GM23338 (cell line): ENCODE results near the gene NGB. TPM values are rescaled to one million over a fixed set of nuclear protein-coding genes. Genes with fewer than 3 reads are reported as not detected.

Source experiments
- ATAC-seq: fragments of 200-7000 bp; cut with Tn5 transposase; 3 replicates; pipeline ENCODE4 v1.9.1; 2020
- DNase-seq: peaks from one replicate; pipeline ENCODE4 v3.0.0-alpha.2; 2015; ENCODE audit warnings: low spot score
- H2AFZ ChIP-seq: fragments of 200-600 bp; sonication (generic); 2 replicates; pipeline ENCODE4 v1.8.0; 2016; ENCODE audit warnings: antibody characterized with exemption, mild to moderate bottlenecking, moderate library complexity
- H3F3A ChIP-seq: fragments of 200-600 bp; sonication (generic); replicated peaks from 2 replicates; pipeline ENCODE4 v1.8.0; 2017; ENCODE audit warnings: antibody characterized with exemption, mixed run types, low read depth
- H3K27ac ChIP-seq: fragments of 200-600 bp; sonication (generic); 2 replicates; pipeline ENCODE4 v1.6.1; 2016; ENCODE audit warnings: low read depth
- H3K27me3 ChIP-seq: fragments of 200-600 bp; sonication (generic); 2 replicates; pipeline ENCODE4 v1.8.0; 2016; ENCODE audit warnings: mild to moderate bottlenecking, mixed run types, moderate library complexity; ENCODE audit not compliant: insufficient read depth
- H3K36me3 ChIP-seq: fragments of 200-600 bp; sonication (generic); 2 replicates; pipeline ENCODE4 v1.8.0; 2016; ENCODE audit warnings: mild to moderate bottlenecking; ENCODE audit not compliant: insufficient read depth
- H3K4me1 ChIP-seq: fragments of 200-600 bp; sonication (generic); 2 replicates; pipeline ENCODE4 v1.8.0; 2016; ENCODE audit warnings: mild to moderate bottlenecking, moderate library complexity; ENCODE audit not compliant: insufficient read depth
- H3K4me2 ChIP-seq: fragments of 200-600 bp; sonication (generic); 2 replicates; pipeline ENCODE4 v1.7.1; 2017; ENCODE audit warnings: mixed run types
- H3K4me3 ChIP-seq: fragments of 200-600 bp; sonication (generic); 2 replicates; pipeline ENCODE4 v1.6.1; 2016; ENCODE audit warnings: mixed run types
- H3K79me2 ChIP-seq: fragments of 200-600 bp; sonication (generic); replicated peaks from 2 replicates; pipeline ENCODE4 v1.8.0; 2017; ENCODE audit warnings: mild to moderate bottlenecking; ENCODE audit not compliant: insufficient read depth
- H3K9me2 ChIP-seq: fragments of 200-600 bp; sonication (generic); 2 replicates; pipeline ENCODE4 v1.8.0; 2017; ENCODE audit not compliant: insufficient read depth
- H4K20me1 ChIP-seq: fragments of 200-600 bp; sonication (generic); replicated peaks from 2 replicates; pipeline ENCODE4 v1.8.0; 2017; ENCODE audit warnings: mild to moderate bottlenecking; ENCODE audit not compliant: insufficient read depth
- H3K27ac Mint-ChIP-seq: 2 replicates; pipeline ENCODE4 v1.8.0; 2020; ENCODE audit warnings: inconsistent platforms, mild to moderate bottlenecking, moderate library complexity, mixed read lengths
- H3K27me3 Mint-ChIP-seq: 3 replicates; pipeline ENCODE4 v1.8.0; 2022; ENCODE audit warnings: low read depth, mild to moderate bottlenecking, moderate library complexity, mixed read lengths, inconsistent platforms; ENCODE audit not compliant: insufficient read depth, poor library complexity
- H3K36me3 Mint-ChIP-seq: 3 replicates; pipeline ENCODE4 v1.8.0; 2021; ENCODE audit warnings: low read depth, mild to moderate bottlenecking, inconsistent platforms, moderate library complexity, mixed read lengths
- H3K4me1 Mint-ChIP-seq: 3 replicates; pipeline ENCODE4 v1.8.0; 2020; ENCODE audit warnings: mild to moderate bottlenecking, inconsistent platforms, mixed read lengths
- H3K4me3 Mint-ChIP-seq: 3 replicates; pipeline ENCODE4 v1.8.0; 2021; ENCODE audit warnings: moderate library complexity, mild to moderate bottlenecking, inconsistent platforms, mixed read lengths
- H3K9me3 Mint-ChIP-seq: 3 replicates; pipeline ENCODE4 v1.8.0; 2020; ENCODE audit warnings: moderate library complexity, mild to moderate bottlenecking, inconsistent platforms, mixed read lengths
- EZH2 ChIP-seq: fragments of 200-600 bp; sonication (generic); IDR thresholded peaks from one replicate; pipeline ENCODE4 v1.8.0; 2017; ENCODE audit warnings: antibody characterized with exemption, mild to moderate bottlenecking, low read depth; ENCODE audit not compliant: unreplicated experiment
- POLR2AphosphoS5 ChIP-seq: IDR thresholded peaks from 2 replicates; pipeline ENCODE4 v1.6.1; 2016; ENCODE audit warnings: antibody characterized with exemption, low read depth
- polyA plus RNA-seq: library from polyadenylated mRNA; unstranded; fragments of >200 nt; fragmentation: Nextera tagmentation; extraction: Ambion mirVana; gene quantifications from 2 replicates; pipeline ENCODE4 v1.2.1, GENCODE V29; 2016
- total RNA-seq: library from RNA; depleted of rRNA; stranded (reverse); fragments of >200 nt; shearing (Covaris generic); gene quantifications from 2 replicates; pipeline ENCODE4 v1.2.3, GENCODE V29; 2014
- TF ChIP-seq, protein P1 (sequence below), 2 experiments: fragments of 200-600 bp in 1 of 2; sonication (generic) in 1 of 2; conservative IDR thresholded peaks; 2 replicates each; pipeline versions ENCODE4 v1.5.1 to v1.6.1; 2016 to 2017; ENCODE audit warnings: antibody characterized with exemption in 2 of 2, low read depth in 2 of 2, mild to moderate bottlenecking in 2 of 2, moderate library complexity in 1 of 2
- TF ChIP-seq, protein P2 (sequence below): IDR thresholded peaks from 2 replicates; pipeline ENCODE4 v1.6.1; 2016; ENCODE audit warnings: antibody characterized with exemption

NGB gene
- total and polyA plus RNA-seq, 2 experiments from 2014 or later, result 0.21 to 1.0 TPM

DNA sequence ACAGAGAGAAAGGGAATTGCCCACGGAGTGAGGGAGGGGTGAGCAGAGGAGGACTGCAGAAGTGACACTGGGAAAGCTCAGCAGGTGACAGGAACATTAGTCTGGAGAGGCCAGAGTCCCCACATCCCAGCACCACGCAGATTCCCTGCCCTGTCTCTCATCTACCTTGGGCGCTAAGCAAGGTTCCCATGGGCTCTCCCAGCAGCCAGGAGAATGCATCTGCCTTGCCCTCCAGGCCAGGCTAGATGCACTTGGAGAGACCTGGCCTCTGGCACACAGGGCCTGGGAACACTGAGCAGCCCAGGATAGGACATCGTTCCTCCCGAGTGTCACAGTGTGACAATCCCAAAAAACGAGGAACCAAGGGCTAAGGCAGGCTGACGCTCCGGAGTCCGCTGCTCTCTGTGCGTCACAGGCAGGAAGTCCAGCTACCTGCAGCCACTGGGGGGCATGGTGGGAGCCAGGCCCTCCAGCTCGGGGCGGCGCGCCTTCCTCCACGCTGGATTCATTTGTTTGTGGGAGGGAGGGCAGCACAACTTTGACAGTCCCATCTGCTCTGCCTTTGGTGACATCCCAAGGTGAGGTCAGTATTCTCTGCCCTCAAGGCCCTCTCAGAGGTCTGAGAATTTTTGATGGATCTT lies 5.4 kb upstream of the NGB start:
- no peak overlapping the region for H3K4me2 ChIP-seq

DNA sequence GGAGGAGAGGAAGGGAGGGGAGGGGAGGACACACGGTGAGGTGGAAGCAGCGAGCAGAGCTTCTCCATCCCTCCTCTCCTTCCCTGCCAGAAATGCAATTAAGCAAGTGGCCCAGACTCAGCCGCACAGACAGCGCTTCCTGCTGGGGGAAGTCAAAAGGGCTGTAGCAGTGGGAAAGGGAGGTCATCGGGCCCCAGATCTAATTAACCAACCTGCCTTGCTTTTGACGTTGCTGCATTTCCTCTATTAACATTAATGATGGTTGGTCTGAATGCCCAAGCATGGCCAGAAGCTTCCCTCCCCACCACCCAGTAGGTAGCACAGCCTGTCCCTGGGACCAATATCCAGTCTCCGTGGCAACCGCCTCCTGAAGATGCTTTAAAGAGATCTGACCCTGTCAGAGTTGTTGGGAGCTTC lies 4.6 kb upstream of the NGB start:
- DNase-seq, result peak; percentile 52
- Histone ChIP-seq H3K4me3 (no peak overlapping the region), H3K9me2 (no peaks in the 10 kb centered on the region), H3K36me3 (no peaks in the 10 kb centered on the region), H3K27ac (no peak overlapping the region), H4K20me1 (no peaks in the 10 kb centered on the region; the same call in 1 of the 2 replicates), H2AFZ (no peak overlapping the region), H3K4me1 (no peaks in the 10 kb centered on the region), H3K79me2 (no peaks in the 10 kb centered on the region), H3K27me3 (peaks cover 26% of the 10 kb centered on the region), H3F3A (no peaks in the 10 kb centered on the region), H3K4me2 (no peak overlapping the region)
- Mint-ChIP-seq H3K36me3 (peaks cover 7% of the 10 kb centered on the region; the same call in 1 of the 3 replicates), H3K27ac (no peak overlapping the region), H3K27me3 (peaks cover 29% of the 10 kb centered on the region), H3K9me3 (no peaks in the 10 kb centered on the region), H3K4me1 (peaks cover 4% of the 10 kb centered on the region; the same call in 2 of the 3 replicates), H3K4me3 (no peak overlapping the region; the same call in 2 of the 3 replicates)
- TF ChIP-seq EZH2, result no peak
- no peak for TF ChIP-seq POLR2AphosphoS5
- TF ChIP-seq, protein P1, sequence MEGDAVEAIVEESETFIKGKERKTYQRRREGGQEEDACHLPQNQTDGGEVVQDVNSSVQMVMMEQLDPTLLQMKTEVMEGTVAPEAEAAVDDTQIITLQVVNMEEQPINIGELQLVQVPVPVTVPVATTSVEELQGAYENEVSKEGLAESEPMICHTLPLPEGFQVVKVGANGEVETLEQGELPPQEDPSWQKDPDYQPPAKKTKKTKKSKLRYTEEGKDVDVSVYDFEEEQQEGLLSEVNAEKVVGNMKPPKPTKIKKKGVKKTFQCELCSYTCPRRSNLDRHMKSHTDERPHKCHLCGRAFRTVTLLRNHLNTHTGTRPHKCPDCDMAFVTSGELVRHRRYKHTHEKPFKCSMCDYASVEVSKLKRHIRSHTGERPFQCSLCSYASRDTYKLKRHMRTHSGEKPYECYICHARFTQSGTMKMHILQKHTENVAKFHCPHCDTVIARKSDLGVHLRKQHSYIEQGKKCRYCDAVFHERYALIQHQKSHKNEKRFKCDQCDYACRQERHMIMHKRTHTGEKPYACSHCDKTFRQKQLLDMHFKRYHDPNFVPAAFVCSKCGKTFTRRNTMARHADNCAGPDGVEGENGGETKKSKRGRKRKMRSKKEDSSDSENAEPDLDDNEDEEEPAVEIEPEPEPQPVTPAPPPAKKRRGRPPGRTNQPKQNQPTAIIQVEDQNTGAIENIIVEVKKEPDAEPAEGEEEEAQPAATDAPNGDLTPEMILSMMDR (conservative IDR thresholded peaks at IDR 0.05; ENCODE audit: low read depth in 2 of 2), result peak; percentile 36 to 55
- peak; percentile 11; the same call in 2 of the 3 replicates for ATAC-seq

More for the DNA sequence above, 5.4 kb upstream of the NGB start:
- H3K9me2 ChIP-seq, result no peaks in the 10 kb centered on the region
- peaks cover 18% of the 10 kb centered on the region for H3K27me3 ChIP-seq
- Mint-ChIP-seq H3K36me3 (peaks cover 7% of the 10 kb centered on the region; the same call in 1 of the 3 replicates), H3K9me3 (no peaks in the 10 kb centered on the region), H3K4me3 (no peak overlapping the region), H3K27ac (0 out of 2 replicates have a peak overlapping the region, but pooled peaks have one; percentile 23), H3K4me1 (peaks cover 4% of the 10 kb centered on the region; the same call in 2 of the 3 replicates), H3K27me3 (peaks cover 25% of the 10 kb centered on the region)
- no peak overlapping the region for H2AFZ ChIP-seq
- H3K4me1 ChIP-seq, result no peaks in the 10 kb centered on the region
- H4K20me1 ChIP-seq, result no peaks in the 10 kb centered on the region; the same call in 1 of the 2 replicates
- no peak overlapping the region for H3K4me3 ChIP-seq
- no peak overlapping the region for H3K27ac ChIP-seq
- DNase-seq (no peak), ATAC-seq (peak; percentile 34; the same call in 2 of the 3 replicates)
- TF ChIP-seq, protein P2, sequence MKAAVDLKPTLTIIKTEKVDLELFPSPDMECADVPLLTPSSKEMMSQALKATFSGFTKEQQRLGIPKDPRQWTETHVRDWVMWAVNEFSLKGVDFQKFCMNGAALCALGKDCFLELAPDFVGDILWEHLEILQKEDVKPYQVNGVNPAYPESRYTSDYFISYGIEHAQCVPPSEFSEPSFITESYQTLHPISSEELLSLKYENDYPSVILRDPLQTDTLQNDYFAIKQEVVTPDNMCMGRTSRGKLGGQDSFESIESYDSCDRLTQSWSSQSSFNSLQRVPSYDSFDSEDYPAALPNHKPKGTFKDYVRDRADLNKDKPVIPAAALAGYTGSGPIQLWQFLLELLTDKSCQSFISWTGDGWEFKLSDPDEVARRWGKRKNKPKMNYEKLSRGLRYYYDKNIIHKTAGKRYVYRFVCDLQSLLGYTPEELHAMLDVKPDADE, result no peak
- TF ChIP-seq, protein P1 (conservative IDR thresholded peaks at IDR 0.05; ENCODE audit: low read depth in 2 of 2), result peak in 1 of 2 experiments; percentile 36; a peak in 2 of 4 replicates
- H3F3A ChIP-seq, result no peaks in the 10 kb centered on the region
- no peaks in the 10 kb centered on the region for H3K79me2 ChIP-seq
- H3K36me3 ChIP-seq, result no peaks in the 10 kb centered on the region
